PFSK-1 (cell line): ENCODE measurements around the gene ULBP3.

Experiments used
- POLR2AphosphoS5 ChIP-seq: IDR thresholded peaks from 2 replicates; pipeline ENCODE4 v1.6.1; 2012; ENCODE audit warnings: low read depth, mild to moderate bottlenecking, control low read depth, low read length, moderate library complexity
- TAF1 ChIP-seq: IDR thresholded peaks from 2 replicates; pipeline ENCODE4 v1.6.1; 2012; ENCODE audit warnings: low read length, control low read depth, borderline replicate concordance; ENCODE audit not compliant: insufficient read depth

- no peak for TF ChIP-seq POLR2AphosphoS5
- no peak for TF ChIP-seq TAF1
Measured at GRCh38 chr6:150070236-150070818, 1.4 kb upstream of the ULBP3 start.
